T-helper 22 cell (primary cell): ENCODE measurements around the gene NGEF.
"Not testable (repeated sequence)": the region's sequence is repeated elsewhere in the genome, so short reads cannot be mapped to it uniquely, and the experiment has no call there.

Source experiments
- DNase-seq: peaks from one replicate; pipeline ENCODE4 v3.0.0-alpha.2; 2020; ENCODE audit warnings: low read depth

Gene NGEF

GRCh38 chr2:233021771-233022170, 8.7 kb upstream of the NGEF start:
- DNase-seq: no peak

GRCh38 chr2:233020454-233020853, 7.4 kb upstream of the NGEF start:
- no peak for DNase-seq

GRCh38 chr2:233019610-233020009, 6.6 kb upstream of the NGEF start:
- DNase-seq: not testable (repeated sequence)

GRCh38 chr2:233017947-233018346, 4.9 kb upstream of the NGEF start:
- no peak for DNase-seq

- no peak for DNase-seq
Measured at GRCh38 chr2:233015019-233015645, 2.1 kb upstream of the NGEF start.

- no peak for DNase-seq
Measured at GRCh38 chr2:233013650-233014049, 594 bp upstream of the NGEF start.

GRCh38 chr2:233012301-233012971, 620 bp downstream of the NGEF start:
- DNase-seq: no peak

- DNase-seq: no peak
Measured at GRCh38 chr2:233011702-233012131, 1.3 kb downstream of the NGEF start.

- no peak for DNase-seq
Measured at GRCh38 chr2:233011268-233011650, 1.8 kb downstream of the NGEF start.

GRCh38 chr2:233010569-233011267, 2.3 kb downstream of the NGEF start:
- DNase-seq: no peak

- DNase-seq: no peak
Measured at GRCh38 chr2:233009661-233010060, 3.4 kb downstream of the NGEF start.

GRCh38 chr2:233007739-233008138, 5.3 kb downstream of the NGEF start:
- no peak for DNase-seq

- no peak for DNase-seq
Measured at GRCh38 chr2:233007270-233007669, 5.8 kb downstream of the NGEF start.

GRCh38 chr2:233006648-233007047, 6.4 kb downstream of the NGEF start:
- no peak for DNase-seq

- no peak for DNase-seq
Measured at GRCh38 chr2:233005096-233005495, 8.0 kb downstream of the NGEF start.

- no peak for DNase-seq
Measured at GRCh38 chr2:233003658-233004555, 9.1 kb downstream of the NGEF start.

- DNase-seq: no peak
Measured at GRCh38 chr2:233002829-233003657, 10.0 kb downstream of the NGEF start.

GRCh38 chr2:233000886-233001750, 11.9 kb downstream of the NGEF start:
- no peak for DNase-seq

GRCh38 chr2:232999354-232999753, 13.7 kb downstream of the NGEF start:
- DNase-seq: no peak

GRCh38 chr2:232998666-232998985, 14.4 kb downstream of the NGEF start:
- DNase-seq: no peak
